Loucy (cell line): ENCODE measurements around the gene RANGRF.

Experiments used
- EZH2phosphoT487 ChIP-seq: fragments of 200-600 bp; IDR thresholded peaks from 2 replicates; pipeline ENCODE4 v1.6.1; 2018; ENCODE audit warnings: antibody characterized with exemption, mild to moderate bottlenecking, moderate library complexity, borderline replicate concordance
- TF ChIP-seq, protein P1 (sequence below): fragments of 200-600 bp; sonication (generic); conservative IDR thresholded peaks from 2 replicates; pipeline ENCODE4 v1.5.1; 2014; ENCODE audit warnings: mild to moderate bottlenecking, antibody characterized with exemption, low read length

DNA sequence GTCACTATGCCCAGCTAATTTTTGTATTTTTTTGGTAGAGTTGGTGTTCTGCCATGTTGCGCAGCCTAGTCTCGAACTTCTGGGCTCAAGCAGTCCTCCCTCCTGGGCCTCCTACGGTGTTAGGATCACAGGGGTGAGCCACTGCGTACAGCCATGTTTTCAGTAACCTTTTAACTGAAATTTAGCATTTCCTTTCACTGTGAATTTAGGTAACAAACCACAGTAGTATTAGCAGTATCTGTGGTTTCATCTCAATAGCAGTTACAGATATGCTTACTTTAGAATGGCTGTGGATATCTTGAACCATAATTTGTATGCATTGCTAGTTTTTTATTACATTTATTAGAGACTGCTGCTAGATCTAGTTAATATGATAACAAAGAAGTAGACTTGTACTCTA is 4.3 kb upstream of the RANGRF start:
- TF ChIP-seq, protein P1, sequence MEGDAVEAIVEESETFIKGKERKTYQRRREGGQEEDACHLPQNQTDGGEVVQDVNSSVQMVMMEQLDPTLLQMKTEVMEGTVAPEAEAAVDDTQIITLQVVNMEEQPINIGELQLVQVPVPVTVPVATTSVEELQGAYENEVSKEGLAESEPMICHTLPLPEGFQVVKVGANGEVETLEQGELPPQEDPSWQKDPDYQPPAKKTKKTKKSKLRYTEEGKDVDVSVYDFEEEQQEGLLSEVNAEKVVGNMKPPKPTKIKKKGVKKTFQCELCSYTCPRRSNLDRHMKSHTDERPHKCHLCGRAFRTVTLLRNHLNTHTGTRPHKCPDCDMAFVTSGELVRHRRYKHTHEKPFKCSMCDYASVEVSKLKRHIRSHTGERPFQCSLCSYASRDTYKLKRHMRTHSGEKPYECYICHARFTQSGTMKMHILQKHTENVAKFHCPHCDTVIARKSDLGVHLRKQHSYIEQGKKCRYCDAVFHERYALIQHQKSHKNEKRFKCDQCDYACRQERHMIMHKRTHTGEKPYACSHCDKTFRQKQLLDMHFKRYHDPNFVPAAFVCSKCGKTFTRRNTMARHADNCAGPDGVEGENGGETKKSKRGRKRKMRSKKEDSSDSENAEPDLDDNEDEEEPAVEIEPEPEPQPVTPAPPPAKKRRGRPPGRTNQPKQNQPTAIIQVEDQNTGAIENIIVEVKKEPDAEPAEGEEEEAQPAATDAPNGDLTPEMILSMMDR = no peak
- TF ChIP-seq EZH2phosphoT487 = no peak
